ENCODE results near the gene RANBP3. TPM values are rescaled to one million over a fixed set of nuclear protein-coding genes. Genes with fewer than 3 reads are reported as not detected.
A peak's percentile ranks its signal among the peaks of the same experiment; 100 is the strongest.

The RANBP3 gene
- total RNA-seq, 2 experiments from 2014 or later, result 82.2 to 93.6 TPM

- POLR2A ChIA-PET, result no interaction called here
- Mint-ChIP-seq H3K4me3 (no peak overlapping the region), H3K27ac (peak overlapping the region; percentile 52), H3K4me1 (ENCODE audit: low read depth) (peaks cover 19% of the 10 kb centered on the region), H3K36me3 (ENCODE audit: low read depth) (peaks cover 32% of the 10 kb centered on the region), H3K27me3 (ENCODE audit: low read depth) (no peaks in the 10 kb centered on the region), H3K9me3 (ENCODE audit: insufficient read depth) (no peaks in the 10 kb centered on the region)
- ATAC-seq, result no peak
- DNase-seq, result no peak
- CTCF ChIA-PET, result interaction anchor here (2.3 to 2.5 kb wide), 2 partner anchors 25 to 139 kb away, joined by 9 to 11 read pairs; no protein-coding TSS in a partner anchor
These were observed 34.9 kb downstream of the RANBP3 start for GRCh38 chr19:5943045-5943444.

DNA sequence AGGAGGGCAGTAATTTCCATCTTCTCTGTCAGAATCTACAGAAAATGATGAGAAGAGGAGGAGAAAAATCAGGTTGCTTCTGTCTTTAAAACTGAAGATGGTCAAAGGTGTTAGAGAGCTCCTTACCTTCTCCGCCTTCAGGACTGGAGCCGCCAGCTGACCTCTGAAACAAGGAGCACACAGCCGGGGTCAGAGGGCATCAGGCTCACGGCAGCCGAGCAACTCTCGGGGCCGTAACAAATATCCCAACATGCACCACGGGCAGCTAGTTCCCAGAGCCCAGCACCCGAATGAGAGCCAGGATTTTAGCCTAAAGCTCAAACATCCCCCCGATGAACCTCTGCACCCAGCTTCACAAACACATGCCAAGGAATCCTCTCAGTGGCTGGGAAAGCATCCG is 36.3 kb downstream of the RANBP3 start:
- CTCF ChIA-PET, result interaction anchor here (2.3 kb wide), 1 partner anchor 138 kb away, joined by 11 read pairs; no protein-coding TSS in a partner anchor
- DNase-seq, result no peak

DNA sequence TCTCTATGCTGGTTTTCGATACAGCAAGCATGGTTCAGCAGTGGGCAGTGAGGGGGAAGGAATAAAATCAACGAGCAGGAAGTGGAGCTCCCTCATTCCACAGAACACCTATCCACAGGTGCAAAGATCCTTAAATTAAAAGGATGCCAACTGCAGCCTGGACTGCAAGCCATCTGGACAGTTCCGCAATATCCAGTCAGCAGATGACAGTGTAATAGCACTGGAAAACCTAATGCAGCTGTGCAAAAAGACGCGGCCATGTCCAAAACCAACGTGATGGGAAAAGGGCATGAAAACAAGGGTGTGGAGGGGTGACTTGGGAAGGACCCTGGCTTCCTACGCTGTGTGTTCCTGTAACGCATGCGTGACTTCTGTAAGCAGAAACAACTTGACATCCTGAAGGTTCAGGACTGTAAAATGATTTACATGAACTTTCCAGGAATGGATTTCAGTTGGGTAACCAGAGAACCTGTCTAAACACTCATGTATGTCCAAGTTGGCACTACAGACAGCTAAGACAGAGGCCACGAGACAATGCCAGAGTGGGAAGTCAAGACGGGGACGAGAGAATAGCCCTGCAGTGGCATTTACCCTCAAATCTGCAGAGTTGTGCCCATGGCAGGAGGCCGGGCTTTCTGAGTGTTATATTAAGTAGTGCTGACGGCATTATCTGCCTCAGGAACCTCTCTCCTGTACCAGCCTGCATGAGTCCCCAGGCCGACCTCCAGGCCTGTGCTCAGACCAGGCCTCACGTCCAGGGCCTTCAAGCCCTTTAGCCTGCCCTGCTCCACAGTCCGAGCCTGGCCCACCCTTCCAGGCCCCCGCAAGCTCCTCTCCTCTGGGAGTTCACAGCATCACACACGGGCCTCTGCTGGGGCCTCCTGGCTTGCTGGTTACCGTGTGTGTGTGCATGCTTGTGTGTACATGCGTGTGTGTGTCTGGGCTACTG is 37.4 kb downstream of the RANBP3 start:
- no peak for ATAC-seq
- Mint-ChIP-seq H3K27me3 (ENCODE audit: low read depth) (no peaks in the 10 kb centered on the region), H3K27ac (no peak overlapping the region), H3K4me1 (ENCODE audit: low read depth) (no peaks in the 10 kb centered on the region), H3K4me3 (no peak overlapping the region), H3K36me3 (ENCODE audit: low read depth) (peaks cover 27% of the 10 kb centered on the region), H3K9me3 (ENCODE audit: insufficient read depth) (no peaks in the 10 kb centered on the region)
- ChIA-PET POLR2A (no interaction called here), CTCF (no interaction called here)
- DNase-seq, result no peak

More for the DNA sequence above, 36.3 kb downstream of the RANBP3 start:
- Mint-ChIP-seq H3K36me3 (ENCODE audit: low read depth) (peaks cover 31% of the 10 kb centered on the region), H3K27ac (peak overlapping the region; percentile 32), H3K9me3 (ENCODE audit: insufficient read depth) (no peaks in the 10 kb centered on the region), H3K27me3 (ENCODE audit: low read depth) (no peaks in the 10 kb centered on the region), H3K4me1 (ENCODE audit: low read depth) (peaks cover 8% of the 10 kb centered on the region), H3K4me3 (no peak overlapping the region)
- POLR2A ChIA-PET, result interaction anchor here (1.0 kb wide), 1 partner anchor 36 kb away, joined by 3 read pairs; the partner anchor contains the start of gene RANBP3
- ATAC-seq, result no peak

GRCh38 chr19:5937550-5937949 is 40.4 kb downstream of the RANBP3 start:
- DNase-seq, result no peak
- Mint-ChIP-seq H3K27me3 (ENCODE audit: low read depth) (no peaks in the 10 kb centered on the region), H3K27ac (no peak overlapping the region), H3K4me3 (no peak overlapping the region), H3K36me3 (ENCODE audit: low read depth) (peaks cover 30% of the 10 kb centered on the region), H3K9me3 (ENCODE audit: insufficient read depth) (no peaks in the 10 kb centered on the region), H3K4me1 (ENCODE audit: low read depth) (no peaks in the 10 kb centered on the region)
- ATAC-seq, result no peak
- ChIA-PET CTCF (interaction anchor here (0.9 to 1.8 kb wide), 3 partner anchors 11 to 134 kb away, joined by 3 to 4 read pairs (median 4); no protein-coding TSS in a partner anchor), POLR2A (no interaction called here)

- POLR2A ChIA-PET, result no interaction called here
These were observed 41.7 kb downstream of the RANBP3 start for GRCh38 chr19:5936292-5936592.

DNA sequence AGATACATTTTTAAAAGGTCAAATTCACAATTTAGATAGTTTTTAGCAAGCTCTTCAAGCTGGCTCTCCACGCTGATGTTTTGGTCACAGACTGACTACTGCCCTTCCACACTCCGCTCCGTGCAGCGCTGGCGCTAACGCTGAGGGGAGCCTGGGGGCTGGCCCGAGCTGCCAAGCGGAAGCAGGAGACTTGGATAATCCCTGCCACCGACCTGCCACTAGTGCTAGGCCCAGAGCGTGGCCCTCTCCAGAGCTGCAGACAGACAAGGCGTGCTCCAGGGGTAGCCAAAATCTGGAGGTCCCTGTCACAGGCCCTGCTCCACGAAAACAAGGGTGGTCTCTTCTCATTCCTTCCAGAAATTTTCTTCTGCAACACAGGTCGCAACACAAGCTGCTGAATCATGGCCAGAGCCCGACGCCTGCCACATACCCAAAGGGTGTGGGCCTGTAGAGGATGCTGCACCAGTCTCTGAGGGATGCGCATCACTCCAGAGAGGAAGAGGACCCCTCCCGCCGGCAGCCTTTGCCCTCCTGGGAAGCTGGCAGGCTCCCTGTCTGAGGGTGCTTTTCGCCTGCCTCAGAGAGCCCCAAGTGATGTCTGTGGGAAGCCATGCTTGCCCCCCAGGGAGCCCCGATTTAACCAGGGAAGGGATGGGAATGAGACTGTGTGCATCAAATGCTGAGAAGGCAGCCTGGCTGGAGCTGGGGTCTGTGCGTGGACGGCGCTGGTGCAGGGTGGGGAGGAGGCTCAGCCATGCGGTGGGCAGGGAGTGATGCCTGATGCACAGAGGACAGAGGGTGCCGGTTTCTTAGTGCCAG is 42.3 kb downstream of the RANBP3 start:
- ATAC-seq, result no peak
- ChIA-PET POLR2A (no interaction called here), CTCF (no interaction called here)
- DNase-seq, result no peak
- Mint-ChIP-seq H3K9me3 (ENCODE audit: insufficient read depth) (no peaks in the 10 kb centered on the region), H3K36me3 (ENCODE audit: low read depth) (peaks cover 32% of the 10 kb centered on the region), H3K27ac (no peak overlapping the region), H3K27me3 (ENCODE audit: low read depth) (no peaks in the 10 kb centered on the region), H3K4me1 (ENCODE audit: low read depth) (no peaks in the 10 kb centered on the region), H3K4me3 (no peak overlapping the region)

More at GRCh38 chr19:5936292-5936592, 41.7 kb downstream of the RANBP3 start:
- Mint-ChIP-seq H3K9me3 (ENCODE audit: insufficient read depth) (no peaks in the 10 kb centered on the region), H3K4me3 (no peak overlapping the region), H3K27ac (no peak overlapping the region), H3K36me3 (ENCODE audit: low read depth) (peaks cover 29% of the 10 kb centered on the region), H3K27me3 (ENCODE audit: low read depth) (no peaks in the 10 kb centered on the region), H3K4me1 (ENCODE audit: low read depth) (no peaks in the 10 kb centered on the region)
- DNase-seq (no peak), ATAC-seq (no peak)
- CTCF ChIA-PET, result no interaction called here

GRCh38 chr19:5934774-5935472 is 43.0 kb downstream of the RANBP3 start:
- ATAC-seq (no peak), DNase-seq (no peak)
- Mint-ChIP-seq H3K4me3 (no peak overlapping the region), H3K27me3 (ENCODE audit: low read depth) (no peaks in the 10 kb centered on the region), H3K36me3 (ENCODE audit: low read depth) (peaks cover 30% of the 10 kb centered on the region), H3K9me3 (ENCODE audit: insufficient read depth) (no peaks in the 10 kb centered on the region), H3K27ac (no peak overlapping the region), H3K4me1 (ENCODE audit: low read depth) (no peaks in the 10 kb centered on the region)
- ChIA-PET POLR2A (no interaction called here), CTCF (no interaction called here)

- no peak overlapping the region for H3K4me3 Mint-ChIP-seq
- no peaks in the 10 kb centered on the region for H3K4me1 Mint-ChIP-seq (ENCODE audit: low read depth)
- DNase-seq (no peak), ATAC-seq (no peak)
- CTCF ChIA-PET, result no interaction called here
- H3K9me3 Mint-ChIP-seq (ENCODE audit: insufficient read depth), result no peaks in the 10 kb centered on the region
- no peak overlapping the region for H3K27ac Mint-ChIP-seq
- H3K27me3 Mint-ChIP-seq (ENCODE audit: low read depth), result no peaks in the 10 kb centered on the region
- H3K36me3 Mint-ChIP-seq (ENCODE audit: low read depth), result peaks cover 27% of the 10 kb centered on the region
- POLR2A ChIA-PET, result no interaction called here
These were observed 43.9 kb downstream of the RANBP3 start for GRCh38 chr19:5934069-5934401.

- Mint-ChIP-seq H3K4me3 (no peak overlapping the region), H3K27me3 (ENCODE audit: low read depth) (no peaks in the 10 kb centered on the region), H3K9me3 (ENCODE audit: insufficient read depth) (no peaks in the 10 kb centered on the region), H3K36me3 (ENCODE audit: low read depth) (peaks cover 33% of the 10 kb centered on the region), H3K27ac (peak overlapping the region; percentile 24), H3K4me1 (ENCODE audit: low read depth) (no peaks in the 10 kb centered on the region)
- ChIA-PET CTCF (no interaction called here), POLR2A (no interaction called here)
- ATAC-seq (no peak), DNase-seq (no peak)
These were observed 44.4 kb downstream of the RANBP3 start for GRCh38 chr19:5933391-5934068.

DNA sequence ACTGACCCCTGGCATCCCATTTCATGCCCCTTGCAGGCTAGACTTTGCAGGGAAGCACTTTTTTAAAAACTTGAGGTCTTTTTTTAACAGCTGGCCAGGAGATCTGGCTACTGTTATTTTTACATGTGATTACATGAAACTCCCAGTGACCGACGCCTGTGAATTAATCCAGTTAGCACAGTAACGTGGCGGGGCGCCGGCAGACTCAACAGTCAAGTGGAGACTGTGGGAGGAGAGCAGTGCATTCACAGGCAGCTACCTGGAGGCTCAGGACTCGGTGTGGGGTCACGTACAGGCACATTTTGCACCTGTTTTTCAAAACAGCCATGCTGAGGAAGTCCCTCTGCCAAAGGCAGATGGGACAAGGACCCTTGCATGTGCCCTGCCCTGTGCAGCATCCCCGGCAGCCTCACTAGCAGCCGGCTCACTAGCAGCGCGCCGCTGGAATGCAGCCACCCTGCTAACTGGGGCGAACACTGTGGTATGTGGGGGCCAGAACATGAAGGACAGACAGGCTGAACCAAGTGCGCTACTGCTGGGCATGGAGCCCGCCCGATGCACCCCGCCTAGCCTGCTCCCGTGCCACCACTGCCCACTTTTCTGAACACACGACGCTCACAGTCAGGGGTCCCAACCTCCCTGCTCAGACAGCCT is 45.2 kb downstream of the RANBP3 start:
- H3K27me3 Mint-ChIP-seq (ENCODE audit: low read depth), result no peaks in the 10 kb centered on the region
- H3K4me1 Mint-ChIP-seq (ENCODE audit: low read depth), result no peaks in the 10 kb centered on the region
- ATAC-seq, result no peak
- ChIA-PET CTCF (no interaction called here), POLR2A (no interaction called here)
- H3K27ac Mint-ChIP-seq, result no peak overlapping the region
- no peak for DNase-seq
- H3K4me3 Mint-ChIP-seq, result no peak overlapping the region
- no peaks in the 10 kb centered on the region for H3K9me3 Mint-ChIP-seq (ENCODE audit: insufficient read depth)
- H3K36me3 Mint-ChIP-seq (ENCODE audit: low read depth), result peaks cover 37% of the 10 kb centered on the region

DNA sequence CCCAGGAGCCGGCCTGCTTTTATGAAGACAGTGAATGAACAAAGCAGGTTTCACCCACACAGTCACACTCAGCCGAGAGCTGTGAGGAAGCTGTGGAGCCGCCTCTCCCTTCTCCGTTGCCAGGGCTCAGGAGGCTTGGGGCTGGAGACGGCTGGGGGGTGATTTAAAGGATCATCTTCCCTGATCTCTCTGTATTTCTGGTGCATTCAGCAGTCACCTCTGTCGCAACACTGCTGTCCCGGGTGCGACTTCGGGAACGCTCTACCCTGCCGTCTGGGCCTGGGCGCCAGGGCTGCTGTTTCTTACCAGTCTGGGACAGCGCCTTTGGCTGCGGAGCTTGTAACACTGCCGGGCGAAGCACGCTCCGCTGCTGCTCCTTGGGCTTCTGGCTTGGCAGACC is 45.8 kb downstream of the RANBP3 start:
- Mint-ChIP-seq H3K27ac (no peak overlapping the region), H3K4me3 (no peak overlapping the region), H3K36me3 (ENCODE audit: low read depth) (peaks cover 38% of the 10 kb centered on the region), H3K27me3 (ENCODE audit: low read depth) (no peaks in the 10 kb centered on the region), H3K4me1 (ENCODE audit: low read depth) (no peaks in the 10 kb centered on the region), H3K9me3 (ENCODE audit: insufficient read depth) (no peaks in the 10 kb centered on the region)
- ChIA-PET POLR2A (no interaction called here), CTCF (no interaction called here)
- no peak for ATAC-seq
- DNase-seq, result no peak
